HEK293 (cell line): ENCODE data around the gene SLC25A22.
A peak's percentile ranks its signal among the peaks of the same experiment; 100 is the strongest.

Experiments used
- CTCF ChIA-PET: fragments of 350-600 bp; formaldehyde crosslinking; extraction: SDS; loops from one replicate; lab custom pipeline; 2021; ENCODE audit warnings: antibody characterized with exemption; lab: Yijun Ruan, JAX
- POLR2A ChIA-PET: fragments of 300-600 bp; formaldehyde crosslinking; extraction: SDS; loops from one replicate; lab custom pipeline; 2020; ENCODE audit warnings: antibody characterized with exemption, inconsistent platforms; lab: Yijun Ruan, JAX
- H3K27ac ChIP-seq: fragments of 200-500 bp; sonication (Bioruptor generic); 2 replicates; pipeline ENCODE4 v1.5.1; 2014; ENCODE audit warnings: low read depth, low read length, control low read depth, inconsistent platforms; ENCODE audit errors: extremely low read depth
- H3K36me3 ChIP-seq, 2 experiments: fragments of 200-500 bp in 1 of 2; sonication (Bioruptor generic) in 1 of 2; 1 replicate in 1 of 2; 2 replicates in 1 of 2; pipeline ENCODE4 v1.5.1; 2014 to 2017; ENCODE audit warnings: inconsistent platforms in 2 of 2, low read length in 2 of 2; ENCODE audit not compliant: control insufficient read depth in 2 of 2, insufficient read depth in 1 of 2
- H3K4me1 ChIP-seq: fragments of 200-500 bp; sonication (Bioruptor generic); 2 replicates; pipeline ENCODE4 v1.5.1; 2014; ENCODE audit warnings: mild to moderate bottlenecking, low read length, inconsistent platforms; ENCODE audit not compliant: control insufficient read depth, insufficient read depth
- H3K4me3 ChIP-seq: 2 replicates; pipeline ENCODE4 v1.5.1; 2011; ENCODE audit warnings: low read depth, mild to moderate bottlenecking, control low read depth, low read length, moderate library complexity
- H3K9me3 ChIP-seq: fragments of 200-500 bp; sonication (Bioruptor generic); 2 replicates; pipeline ENCODE4 v1.5.1; 2014; ENCODE audit warnings: low read depth, low read length, inconsistent platforms; ENCODE audit not compliant: control insufficient read depth, insufficient read depth
- EGR2 ChIP-seq: fragments of 450-650 bp; formaldehyde crosslinking; IDR thresholded peaks from 2 replicates; pipeline ENCODE4 v1.5.1; 2016; ENCODE audit warnings: low read depth, missing biosample characterization, missing genetic modification characterization
- KLF1 ChIP-seq: fragments of 450-650 bp; formaldehyde crosslinking; IDR thresholded peaks from 2 replicates; pipeline ENCODE4 v1.5.1; 2016; ENCODE audit warnings: missing biosample characterization, missing genetic modification characterization
- KLF9 ChIP-seq: fragments of 450-650 bp; formaldehyde crosslinking; IDR thresholded peaks from 2 replicates; pipeline ENCODE4 v1.5.1; 2016; ENCODE audit warnings: missing biosample characterization, missing genetic modification characterization, low read depth
- ZFHX2 ChIP-seq: fragments of 450-650 bp; formaldehyde crosslinking; conservative IDR thresholded peaks from 2 replicates; pipeline ENCODE4 v1.5.1; 2016; ENCODE audit warnings: missing biosample characterization, missing genetic modification characterization
- ZIC2 ChIP-seq: fragments of 450-650 bp; formaldehyde crosslinking; IDR thresholded peaks from 2 replicates; pipeline ENCODE4 v1.5.1; 2016; ENCODE audit warnings: missing biosample characterization, missing genetic modification characterization
- ZNF23 ChIP-seq: fragments of 450-650 bp; formaldehyde crosslinking; IDR thresholded peaks from 2 replicates; pipeline ENCODE4 v1.5.1; 2016; ENCODE audit warnings: missing biosample characterization, missing genetic modification characterization, borderline replicate concordance
- ZNF549 ChIP-seq: fragments of 450-650 bp; IDR thresholded peaks from 2 replicates; pipeline ENCODE4 v1.5.1; 2018; ENCODE audit warnings: missing biosample characterization, missing genetic modification characterization, mild to moderate bottlenecking, inconsistent platforms, moderate library complexity
- ZNF660 ChIP-seq: fragments of 450-650 bp; IDR thresholded peaks from 2 replicates; pipeline ENCODE4 v1.5.1; 2018; ENCODE audit warnings: missing biosample characterization, mild to moderate bottlenecking, missing genetic modification characterization
- TF ChIP-seq, protein P1 (sequence below): fragments of 450-650 bp; formaldehyde crosslinking; IDR thresholded peaks from 2 replicates; pipeline ENCODE4 v1.5.1; 2016; ENCODE audit warnings: missing biosample characterization, missing genetic modification characterization
- TF ChIP-seq, protein P2 (sequence below): fragments of 450-650 bp; formaldehyde crosslinking; optimal IDR thresholded peaks from 2 replicates; pipeline ENCODE3; 2016; ENCODE audit warnings: missing biosample characterization, mild to moderate bottlenecking, missing genetic modification characterization
- TF ChIP-seq, protein P3 (sequence below): fragments of 450-650 bp; formaldehyde crosslinking; IDR thresholded peaks from 2 replicates; pipeline ENCODE4 v1.5.1; 2016; ENCODE audit warnings: missing biosample characterization, missing genetic modification characterization

SLC25A22 gene

DNA sequence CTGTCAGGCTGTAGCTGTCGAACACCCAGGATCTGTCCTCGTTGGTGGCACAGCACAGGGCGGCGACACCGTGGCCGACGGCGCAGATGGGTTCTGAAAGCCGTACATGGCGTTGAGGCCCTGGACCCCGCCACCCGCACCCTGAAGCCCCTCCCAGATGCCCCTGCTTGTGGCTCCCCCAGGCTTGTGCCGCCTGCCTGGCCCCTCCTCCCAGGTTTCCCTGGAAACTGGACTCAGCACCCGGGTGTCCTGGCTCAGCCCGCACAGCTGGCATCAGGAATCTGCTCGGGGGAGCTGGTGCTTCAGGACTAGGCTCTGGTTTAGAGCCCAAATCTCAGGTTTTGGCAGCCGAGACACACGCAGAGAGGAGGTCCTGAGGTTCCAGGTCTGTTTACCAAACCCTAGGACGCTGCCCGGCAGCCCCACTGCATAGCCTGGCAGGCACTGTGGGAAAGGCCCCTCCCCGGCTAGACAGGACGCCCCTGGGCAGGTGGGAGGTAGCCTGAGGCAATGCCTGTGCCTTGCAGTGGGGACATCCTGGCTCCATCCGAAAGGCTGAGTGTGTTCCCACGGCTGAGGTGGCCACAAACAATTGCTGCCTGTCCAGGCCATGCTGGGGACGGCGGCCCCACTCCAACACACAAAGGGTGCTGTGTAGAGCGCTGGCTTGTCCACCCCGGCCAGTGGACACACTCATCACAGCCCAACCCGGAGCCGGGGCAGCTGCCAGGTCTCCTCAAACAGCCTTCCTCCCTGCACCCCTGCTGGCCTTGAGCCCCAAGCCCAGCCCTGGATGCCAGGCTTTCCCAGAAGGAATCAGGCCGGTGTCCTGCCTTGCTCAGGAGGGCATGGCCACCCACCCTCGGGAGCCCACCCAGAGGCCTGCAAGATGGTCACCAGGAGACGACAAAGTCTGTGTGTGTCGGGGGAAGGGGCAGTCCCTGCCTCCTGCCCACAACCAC, 25.4 kb downstream of the SLC25A22 start:
- Histone ChIP-seq H3K4me3 (no peak overlapping the region), H3K4me1 (no peaks in the 10 kb centered on the region; the same call in 1 of the 2 replicates), H3K9me3 (no peaks in the 10 kb centered on the region), H3K27ac (no peak overlapping the region), H3K36me3 (peaks cover 0 to 54% of the 10 kb centered on the region in 2 experiments; a peak in 2 of 3 replicates)
- ChIA-PET POLR2A (interaction anchor here (1.1 kb wide), 1 partner anchor 25 kb away, joined by 4 read pairs; no protein-coding TSS in a partner anchor), CTCF (interaction anchor here (0.7 to 1.0 kb wide), 2 partner anchors 9 to 45 kb away, joined by 3 read pairs; no protein-coding TSS in a partner anchor)
- TF ChIP-seq, protein P1, sequence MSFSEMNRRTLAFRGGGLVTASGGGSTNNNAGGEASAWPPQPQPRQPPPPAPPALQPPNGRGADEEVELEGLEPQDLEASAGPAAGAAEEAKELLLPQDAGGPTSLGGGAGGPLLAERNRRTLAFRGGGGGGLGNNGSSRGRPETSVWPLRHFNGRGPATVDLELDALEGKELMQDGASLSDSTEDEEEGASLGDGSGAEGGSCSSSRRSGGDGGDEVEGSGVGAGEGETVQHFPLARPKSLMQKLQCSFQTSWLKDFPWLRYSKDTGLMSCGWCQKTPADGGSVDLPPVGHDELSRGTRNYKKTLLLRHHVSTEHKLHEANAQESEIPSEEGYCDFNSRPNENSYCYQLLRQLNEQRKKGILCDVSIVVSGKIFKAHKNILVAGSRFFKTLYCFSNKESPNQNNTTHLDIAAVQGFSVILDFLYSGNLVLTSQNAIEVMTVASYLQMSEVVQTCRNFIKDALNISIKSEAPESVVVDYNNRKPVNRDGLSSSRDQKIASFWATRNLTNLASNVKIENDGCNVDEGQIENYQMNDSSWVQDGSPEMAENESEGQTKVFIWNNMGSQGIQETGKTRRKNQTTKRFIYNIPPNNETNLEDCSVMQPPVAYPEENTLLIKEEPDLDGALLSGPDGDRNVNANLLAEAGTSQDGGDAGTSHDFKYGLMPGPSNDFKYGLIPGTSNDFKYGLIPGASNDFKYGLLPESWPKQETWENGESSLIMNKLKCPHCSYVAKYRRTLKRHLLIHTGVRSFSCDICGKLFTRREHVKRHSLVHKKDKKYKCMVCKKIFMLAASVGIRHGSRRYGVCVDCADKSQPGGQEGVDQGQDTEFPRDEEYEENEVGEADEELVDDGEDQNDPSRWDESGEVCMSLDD, result no peak

DNA sequence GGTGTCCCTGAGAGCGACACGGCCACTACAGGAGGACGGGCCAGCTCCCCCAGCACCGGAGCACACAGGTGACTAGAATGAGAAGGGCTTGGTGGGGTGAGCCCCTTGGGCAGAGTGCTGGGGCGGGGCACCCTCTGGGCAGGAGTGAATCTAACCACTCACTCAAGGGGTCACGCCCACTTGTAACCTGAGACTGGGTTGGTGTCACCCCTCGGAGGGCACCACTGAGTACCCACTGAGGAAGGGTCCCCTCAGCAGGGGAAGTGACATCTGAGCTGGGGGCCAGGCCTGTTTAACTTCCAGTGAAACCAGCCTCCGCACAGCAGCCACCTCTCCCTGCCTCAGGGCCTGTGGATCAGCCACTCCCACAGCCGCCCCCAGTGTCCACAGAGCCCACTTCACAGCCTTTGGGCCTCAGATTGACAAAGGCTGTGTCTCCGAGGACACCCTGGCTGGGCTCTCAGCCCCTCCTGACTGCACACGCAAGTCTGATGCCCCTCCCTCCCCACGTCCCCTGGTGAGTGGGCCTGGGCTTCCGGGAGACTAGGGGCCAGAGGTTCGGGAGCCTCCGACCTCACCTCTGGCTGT, 26.4 kb downstream of the SLC25A22 start:
- Histone ChIP-seq H3K4me1 (no peaks in the 10 kb centered on the region; the same call in 1 of the 2 replicates), H3K4me3 (no peak overlapping the region), H3K27ac (no peak overlapping the region), H3K36me3 (peaks cover 0 to 63% of the 10 kb centered on the region in 2 experiments; a peak in 2 of 3 replicates), H3K9me3 (no peaks in the 10 kb centered on the region)
- ChIA-PET CTCF (no interaction called here), POLR2A (no interaction called here)
- peak; percentile 82 for TF ChIP-seq ZFHX2 (tag by site-specific recombination)
- peak; percentile 73 for TF ChIP-seq KLF1
- TF ChIP-seq, protein P2, sequence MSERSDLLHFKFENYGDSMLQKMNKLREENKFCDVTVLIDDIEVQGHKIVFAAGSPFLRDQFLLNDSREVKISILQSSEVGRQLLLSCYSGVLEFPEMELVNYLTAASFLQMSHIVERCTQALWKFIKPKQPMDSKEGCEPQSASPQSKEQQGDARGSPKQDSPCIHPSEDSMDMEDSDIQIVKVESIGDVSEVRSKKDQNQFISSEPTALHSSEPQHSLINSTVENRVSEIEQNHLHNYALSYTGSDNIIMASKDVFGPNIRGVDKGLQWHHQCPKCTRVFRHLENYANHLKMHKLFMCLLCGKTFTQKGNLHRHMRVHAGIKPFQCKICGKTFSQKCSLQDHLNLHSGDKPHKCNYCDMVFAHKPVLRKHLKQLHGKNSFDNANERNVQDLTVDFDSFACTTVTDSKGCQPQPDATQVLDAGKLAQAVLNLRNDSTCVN (tag by site-specific recombination), result no peak
- TF ChIP-seq EGR2 (tag by site-specific recombination), result peak; percentile 76
- TF ChIP-seq ZNF549 (tag by site-specific recombination), result no peak
- peak; percentile 35; the same call in 1 of the 2 replicates for TF ChIP-seq ZIC2
- TF ChIP-seq KLF9 (tag by site-specific recombination), result peak; percentile 56
- TF ChIP-seq ZNF23 (tag by site-specific recombination), result no peak

DNA sequence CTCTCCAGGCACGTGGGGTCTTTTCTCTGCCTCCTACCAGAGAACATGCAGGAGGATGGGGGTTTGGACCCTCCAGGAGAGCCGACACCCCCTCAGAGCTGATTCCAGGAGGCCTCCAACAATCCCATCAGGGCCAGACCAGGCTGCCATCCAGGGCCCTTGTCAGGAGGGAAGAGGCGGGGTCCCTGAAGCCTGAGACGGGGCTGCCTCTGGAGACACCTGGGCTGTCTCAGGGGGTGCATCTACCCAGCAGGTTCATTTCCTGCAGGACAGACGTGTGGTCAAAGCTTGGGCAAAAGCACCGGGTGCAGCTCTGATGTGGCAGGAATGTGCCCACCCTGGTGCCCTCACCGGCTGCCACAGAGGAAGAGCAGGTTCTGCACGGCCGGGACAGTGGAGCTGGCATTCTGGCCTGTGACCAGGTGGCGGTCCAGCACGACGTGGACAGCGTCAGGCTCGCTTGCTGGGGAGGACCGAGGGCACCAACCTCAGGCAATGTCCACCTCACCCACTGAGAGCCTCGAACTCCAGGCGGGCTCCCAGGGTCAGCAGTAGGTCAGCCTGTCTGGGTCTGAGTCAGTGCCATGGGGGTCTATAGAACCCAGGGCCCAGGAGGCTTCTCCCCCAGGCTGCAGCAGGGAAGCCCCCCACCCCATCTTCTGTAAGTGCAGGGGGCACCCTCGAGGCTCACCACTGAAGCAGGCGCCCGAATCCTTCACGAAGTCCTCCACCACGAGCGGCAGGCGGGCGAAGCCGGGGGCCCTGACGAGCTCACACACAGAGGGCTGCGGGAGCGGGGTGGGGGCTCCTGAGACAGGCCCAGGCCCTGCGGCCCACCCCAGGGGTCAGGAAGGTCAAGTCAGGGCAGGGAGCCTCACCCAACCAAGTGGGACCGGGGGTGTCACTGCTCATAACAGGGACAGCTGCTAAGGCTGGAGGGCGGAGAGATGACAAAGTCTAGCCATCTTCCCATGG, 27.2 kb downstream of the SLC25A22 start:
- Histone ChIP-seq H3K4me3 (no peak overlapping the region), H3K9me3 (no peaks in the 10 kb centered on the region), H3K27ac (no peak overlapping the region), H3K36me3 (peaks cover 0 to 71% of the 10 kb centered on the region in 2 experiments; a peak in 2 of 3 replicates), H3K4me1 (no peaks in the 10 kb centered on the region; the same call in 1 of the 2 replicates)
- POLR2A ChIA-PET, result no interaction called here
- no peak for TF ChIP-seq ZNF660 (tag by site-specific recombination)
- TF ChIP-seq, protein P3, sequence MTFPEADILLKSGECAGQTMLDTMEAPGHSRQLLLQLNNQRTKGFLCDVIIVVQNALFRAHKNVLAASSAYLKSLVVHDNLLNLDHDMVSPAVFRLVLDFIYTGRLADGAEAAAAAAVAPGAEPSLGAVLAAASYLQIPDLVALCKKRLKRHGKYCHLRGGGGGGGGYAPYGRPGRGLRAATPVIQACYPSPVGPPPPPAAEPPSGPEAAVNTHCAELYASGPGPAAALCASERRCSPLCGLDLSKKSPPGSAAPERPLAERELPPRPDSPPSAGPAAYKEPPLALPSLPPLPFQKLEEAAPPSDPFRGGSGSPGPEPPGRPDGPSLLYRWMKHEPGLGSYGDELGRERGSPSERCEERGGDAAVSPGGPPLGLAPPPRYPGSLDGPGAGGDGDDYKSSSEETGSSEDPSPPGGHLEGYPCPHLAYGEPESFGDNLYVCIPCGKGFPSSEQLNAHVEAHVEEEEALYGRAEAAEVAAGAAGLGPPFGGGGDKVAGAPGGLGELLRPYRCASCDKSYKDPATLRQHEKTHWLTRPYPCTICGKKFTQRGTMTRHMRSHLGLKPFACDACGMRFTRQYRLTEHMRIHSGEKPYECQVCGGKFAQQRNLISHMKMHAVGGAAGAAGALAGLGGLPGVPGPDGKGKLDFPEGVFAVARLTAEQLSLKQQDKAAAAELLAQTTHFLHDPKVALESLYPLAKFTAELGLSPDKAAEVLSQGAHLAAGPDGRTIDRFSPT (tag by site-specific recombination), result peak; percentile 22; the same call in 1 of the 2 replicates
- CTCF ChIA-PET, result no interaction called here
